ENCODE results near the gene TFR2.
"Not testable (repeated sequence)": the region's sequence is repeated elsewhere in the genome, so short reads cannot be mapped to it uniquely, and the experiment has no call there.

TFR2 gene

GRCh38 chr7:100662194-100662776, 20.9 kb upstream of the TFR2 start:
- DNase-seq (ENCODE audit: insufficient read length, low spot score); FAIRE-seq: not testable (repeated sequence)

GRCh38 chr7:100655908-100656674, 14.7 kb upstream of the TFR2 start, which contains the start of gene ACTL6B:
ACTL6B (minus strand) TSS chr7:100656448; CDS start chr7:100656354, 94 bp downstream.
- FAIRE-seq (no peak), DNase-seq (ENCODE audit: insufficient read length, low spot score) (no peak)

DNA sequence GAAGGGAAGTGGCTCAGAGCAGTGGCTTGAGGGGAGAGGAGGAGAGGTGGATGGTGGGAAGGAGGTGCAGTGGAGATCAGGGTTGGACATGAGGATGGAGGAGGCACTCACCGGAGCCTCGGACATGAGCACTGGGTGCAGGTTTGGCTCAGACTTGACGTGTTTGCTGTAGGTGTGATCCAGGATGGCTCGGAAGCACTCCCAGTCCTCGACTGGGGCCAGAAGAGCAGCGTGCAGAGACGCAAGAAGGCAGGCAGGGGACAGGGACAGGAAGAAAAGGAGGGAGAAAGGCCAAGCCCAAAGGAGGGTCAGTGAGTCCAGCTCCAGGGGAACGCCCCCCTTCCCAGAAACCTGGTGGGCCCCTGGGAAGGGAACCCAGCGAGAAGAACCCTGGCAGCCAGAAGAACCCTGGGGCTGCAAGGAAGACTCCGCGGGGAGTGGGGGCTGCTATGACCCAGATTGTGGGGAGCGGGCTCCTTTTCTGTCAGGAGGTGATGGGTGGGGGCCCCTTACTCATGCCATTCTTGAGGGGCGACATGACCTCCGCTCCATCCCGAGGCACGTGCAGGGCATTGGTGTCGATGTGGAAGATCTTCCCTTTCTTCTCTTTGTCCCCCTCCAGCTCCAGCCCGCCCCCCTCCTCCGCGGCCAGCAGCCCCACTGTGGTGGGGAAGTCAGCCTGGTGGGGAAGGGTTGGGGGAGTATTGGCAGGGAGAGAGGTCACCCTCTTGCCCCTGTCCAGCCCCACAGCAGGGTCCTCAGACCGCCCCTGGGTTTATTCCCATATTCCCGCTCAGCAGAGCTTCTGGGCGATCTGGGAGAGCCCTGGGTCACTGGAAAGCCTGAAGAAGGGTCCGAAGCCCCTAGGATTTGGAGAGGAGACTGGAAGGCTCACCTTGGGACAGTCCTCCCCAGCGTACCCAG, 13.8 kb upstream of the TFR2 start:
- FAIRE-seq (no peak), DNase-seq (ENCODE audit: insufficient read length, low spot score) (no peak)

GRCh38 chr7:100649826-100650565, 8.6 kb upstream of the TFR2 start:
- no peak for FAIRE-seq
- DNase-seq (ENCODE audit: insufficient read length, low spot score) = no peak

DNA sequence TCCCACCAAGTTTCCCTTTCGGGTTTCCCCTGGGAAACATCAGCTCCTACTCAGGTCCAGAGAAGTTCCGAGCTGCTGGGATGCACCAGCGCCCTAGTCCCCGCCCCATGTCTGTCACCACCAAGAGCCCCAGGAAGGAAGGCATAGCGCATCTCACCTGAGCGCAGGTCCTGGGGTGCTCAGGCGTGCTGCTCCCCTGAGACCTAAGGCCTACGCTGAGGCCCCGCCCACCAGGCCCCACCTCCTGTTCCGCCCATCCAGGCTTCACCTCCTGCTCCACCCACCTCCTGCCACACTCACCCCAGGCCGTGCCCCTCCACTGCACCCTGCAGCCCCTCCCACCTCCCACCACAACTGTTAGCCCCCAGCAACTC, 1.2 kb upstream of the TFR2 start:
- no peak for FAIRE-seq
- peak; percentile 77 for DNase-seq (ENCODE audit: insufficient read length, low spot score)

DNA sequence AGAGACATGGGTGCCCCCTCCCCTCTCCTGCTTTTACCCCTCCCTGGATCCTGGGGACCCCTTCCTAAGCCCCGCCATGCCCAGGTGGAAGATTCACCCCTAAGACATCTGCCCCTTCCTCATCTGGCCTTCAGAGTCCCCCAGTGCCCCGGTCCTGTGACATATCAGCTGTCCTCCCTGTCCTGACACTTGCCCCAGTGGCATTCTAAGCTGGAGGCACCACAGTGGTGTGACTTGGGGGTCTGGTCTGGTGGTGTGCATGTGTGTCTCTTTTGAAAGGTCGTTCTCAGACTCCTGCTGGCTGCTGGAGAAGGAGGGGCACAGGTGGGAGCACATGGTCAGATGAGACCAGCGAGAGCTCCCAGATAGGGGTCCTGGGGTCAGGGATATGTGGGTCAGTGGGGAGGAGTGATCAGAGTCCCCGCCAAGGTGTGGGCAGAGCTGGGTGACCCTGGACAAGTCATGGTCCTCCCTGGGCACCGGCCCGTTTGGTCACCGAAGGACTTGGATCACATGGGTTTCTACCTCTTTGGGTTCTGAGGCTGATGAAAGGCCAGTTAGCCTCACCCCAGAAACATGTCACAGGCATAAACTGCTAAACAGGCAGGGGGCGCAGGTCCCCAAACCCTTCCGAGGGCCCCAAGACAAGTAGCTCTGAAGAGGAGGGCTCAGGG, 645 bp upstream of the TFR2 start:
- no peak for FAIRE-seq
- no peak for DNase-seq (ENCODE audit: insufficient read length, low spot score)

DNA sequence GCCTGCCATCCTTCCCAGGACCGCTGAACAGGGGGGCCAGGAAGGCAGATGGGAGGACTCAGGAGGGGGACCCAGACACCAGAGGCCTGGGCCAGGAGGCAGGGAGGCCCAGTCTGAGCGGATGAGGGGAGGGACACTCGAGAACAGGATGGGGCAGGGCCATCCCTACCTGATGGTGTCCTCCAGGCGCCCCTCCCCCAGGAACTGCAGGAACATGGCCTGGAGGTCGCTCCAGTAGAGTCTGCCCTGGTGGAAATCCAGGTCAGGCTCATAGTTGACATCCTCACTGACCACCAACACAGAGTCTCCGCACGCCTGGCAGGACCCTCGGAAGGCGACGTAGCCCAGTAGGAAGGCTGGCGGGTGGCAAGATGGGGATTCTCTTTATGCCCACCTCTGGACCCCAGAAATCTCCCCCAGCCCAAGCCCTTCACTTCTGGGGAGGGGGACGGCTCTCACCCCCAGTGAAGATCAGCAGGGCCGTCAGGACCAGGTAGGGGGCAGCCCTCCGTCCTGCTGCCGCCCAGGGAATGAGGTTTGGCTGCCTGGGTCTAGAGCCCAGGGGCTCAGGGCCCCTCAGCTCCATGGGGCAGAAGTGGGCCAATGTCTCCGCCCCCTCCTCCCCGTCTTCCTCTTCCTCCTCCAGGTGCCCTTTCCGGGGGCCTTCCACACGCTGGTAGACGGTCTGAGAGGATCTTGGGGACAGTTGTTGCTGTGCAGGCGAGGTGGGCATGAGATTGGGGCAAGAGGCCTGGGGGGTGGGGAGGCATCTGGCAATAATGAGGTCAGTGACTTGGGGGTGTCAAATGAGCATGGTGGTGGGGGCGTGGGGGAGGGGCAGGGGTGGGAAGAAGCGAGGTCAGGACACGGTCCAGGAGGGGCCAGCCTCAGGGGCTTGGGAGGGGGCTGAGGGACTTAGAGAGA, 573 bp downstream of the TFR2 start:
- FAIRE-seq = no peak
- DNase-seq (ENCODE audit: insufficient read length, low spot score) = no peak

DNA sequence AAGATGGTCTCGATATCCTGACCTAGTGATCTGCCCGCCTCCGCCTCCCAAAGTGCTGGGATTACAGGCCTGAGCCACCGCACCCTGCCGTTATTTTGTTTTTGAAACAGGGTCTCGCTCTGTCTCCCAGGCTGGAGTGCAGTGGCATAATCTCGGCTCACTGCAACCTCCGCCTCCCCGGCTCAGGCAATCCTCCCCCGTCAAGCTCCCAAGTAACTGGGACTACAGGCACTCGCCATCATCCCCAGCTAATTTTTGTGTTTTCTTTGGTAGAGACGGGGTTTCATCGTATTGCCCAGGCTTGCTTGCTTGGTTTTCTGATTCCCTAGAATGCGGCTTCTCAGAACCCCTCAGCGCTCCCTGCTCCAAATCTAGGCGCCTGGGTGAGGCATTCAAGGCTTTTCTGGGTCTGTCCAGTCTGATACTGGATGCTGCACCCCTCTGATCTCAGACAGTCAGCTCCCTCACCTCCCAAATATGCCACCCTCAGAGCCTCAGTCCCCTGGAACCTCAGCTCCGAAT, 1.3 kb downstream of the TFR2 start:
- no peak for DNase-seq (ENCODE audit: insufficient read length, low spot score)
- FAIRE-seq = no peak

- DNase-seq (ENCODE audit: insufficient read length, low spot score) = peak; percentile 67
- no peak for FAIRE-seq
These were observed 8.2 kb downstream of the TFR2 start for GRCh38 chr7:100632951-100633717.

DNA sequence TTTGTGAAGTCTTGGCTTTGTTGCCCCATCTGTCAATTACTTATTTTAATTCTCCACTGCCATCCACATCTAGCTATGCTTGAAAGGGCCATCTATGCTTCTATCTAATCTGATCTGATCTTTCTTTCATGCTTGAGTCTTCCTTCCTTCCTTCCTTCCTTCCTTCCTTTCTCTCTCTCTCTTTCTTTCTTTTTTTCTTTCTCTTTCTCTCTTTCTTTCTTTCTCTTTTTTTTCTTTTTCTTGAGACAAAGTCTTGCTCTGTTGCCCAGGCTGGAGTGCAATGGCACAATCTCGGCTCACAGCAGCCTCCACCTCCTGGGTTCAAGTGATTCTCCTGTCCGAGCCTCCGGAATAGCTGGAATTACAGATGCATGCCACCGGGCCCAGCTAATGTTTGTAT, 11.3 kb downstream of the TFR2 start:
- DNase-seq (ENCODE audit: insufficient read length, low spot score) = no peak
- no peak for FAIRE-seq

GRCh38 chr7:100629117-100629716, 12.1 kb downstream of the TFR2 start:
- DNase-seq (ENCODE audit: insufficient read length, low spot score) (no peak), FAIRE-seq (no peak)

GRCh38 chr7:100627238-100627549, 14.2 kb downstream of the TFR2 start:
- no peak for DNase-seq (ENCODE audit: insufficient read length, low spot score)
- FAIRE-seq = no peak

DNA sequence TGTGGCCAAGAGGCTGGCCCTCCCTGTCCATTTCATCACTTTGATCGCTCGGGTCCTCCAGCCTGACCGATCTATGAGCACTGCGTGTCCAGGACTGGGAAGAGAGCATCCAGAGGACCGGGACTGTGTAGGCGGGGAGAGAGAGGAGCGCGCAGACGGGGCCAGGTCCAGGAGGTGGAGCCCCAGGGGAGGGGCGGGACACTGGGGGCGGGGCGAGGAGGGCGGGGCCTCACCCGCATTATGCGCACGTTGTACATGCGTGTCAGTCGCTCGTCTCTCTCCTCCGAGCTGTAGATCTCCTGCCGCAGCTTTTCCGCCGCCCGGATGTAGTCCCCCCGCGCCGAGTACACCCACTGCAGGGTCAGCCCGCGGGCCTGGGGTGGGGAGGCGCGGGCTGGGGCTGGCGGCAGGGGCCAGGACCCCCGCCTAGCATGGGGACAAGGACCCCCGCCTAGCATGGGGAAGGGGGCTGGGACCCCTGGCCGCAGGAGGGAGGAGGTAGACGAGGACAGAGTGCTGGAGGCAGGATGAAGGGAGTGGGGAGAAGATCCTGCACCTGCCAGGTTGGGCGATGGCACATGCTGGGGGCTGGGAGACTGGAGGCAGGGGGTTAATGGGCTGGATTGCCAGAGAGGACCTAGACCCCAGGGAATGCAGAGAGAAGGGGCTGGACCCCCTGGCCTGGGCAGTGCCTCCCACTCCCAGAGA, 14.7 kb downstream of the TFR2 start:
- FAIRE-seq (peak; percentile 72), DNase-seq (ENCODE audit: insufficient read length, low spot score) (peak; percentile 97)

- no peak for DNase-seq (ENCODE audit: insufficient read length, low spot score)
- FAIRE-seq = peak; percentile 23
These were observed 15.3 kb downstream of the TFR2 start for GRCh38 chr7:100626055-100626454.

DNA sequence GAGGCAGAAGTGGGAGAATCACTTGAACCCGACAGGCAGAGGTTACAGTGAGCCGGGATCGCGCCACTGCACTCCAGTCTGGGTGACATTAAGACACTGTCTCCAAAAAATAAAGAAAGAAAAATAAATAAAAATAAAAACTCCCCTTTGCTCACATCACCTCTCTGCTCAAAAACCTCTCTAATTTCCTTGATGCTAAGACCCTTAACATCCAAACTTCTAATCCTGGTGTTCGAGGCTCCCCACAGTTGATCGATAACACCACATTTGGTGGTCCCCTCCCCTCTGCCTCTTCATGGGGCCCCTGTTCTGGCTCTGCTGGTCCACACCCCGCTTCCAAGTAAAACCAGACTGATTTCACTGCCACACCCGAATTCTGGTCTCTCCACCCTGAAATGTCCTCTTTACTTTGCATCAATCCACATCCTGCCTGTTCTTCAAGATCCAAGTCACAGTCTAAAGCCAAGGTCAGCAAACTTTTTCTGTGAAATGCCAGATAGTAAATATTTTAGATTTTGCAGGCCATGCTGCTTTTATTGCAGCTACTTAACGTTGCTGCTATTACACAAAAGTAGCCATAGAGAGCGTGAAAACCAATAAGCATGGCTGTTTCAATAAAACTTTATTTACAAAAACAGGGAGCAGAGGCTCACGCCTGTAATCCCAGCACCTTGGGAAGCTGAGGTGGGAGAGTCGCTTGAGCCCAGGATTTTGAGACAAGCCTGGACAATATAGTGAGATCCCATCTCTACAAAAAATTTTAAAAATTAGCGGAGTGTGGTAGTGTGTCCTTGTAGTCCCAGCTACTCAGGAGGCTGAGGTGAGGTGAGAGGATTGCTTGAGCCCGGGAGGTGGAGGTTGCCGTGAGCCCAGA, 17.2 kb downstream of the TFR2 start:
- FAIRE-seq = no peak
- no peak for DNase-seq (ENCODE audit: insufficient read length, low spot score)

GRCh38 chr7:100621554-100621953, 19.8 kb downstream of the TFR2 start:
- DNase-seq (ENCODE audit: insufficient read length, low spot score) (no peak), FAIRE-seq (no peak)
